NCI-H2196 treated with DMSO at 0.1 percent for 48 hours (cell line): Measurements from ENCODE around the gene HIBADH.
"Not testable (repeated sequence)": the region's sequence is repeated elsewhere in the genome, so short reads cannot be mapped to it uniquely, and the experiment has no call there.

ENCODE experiments used
- DNase-seq: peaks from one replicate; lab custom pipeline; 2025; ENCODE audit not compliant: unreplicated experiment; lab: John Stamatoyannopoulos, UW

Gene HIBADH

GRCh38 chr7:27603813-27604212, 58.9 kb downstream of the HIBADH start:
- no peak for DNase-seq

- DNase-seq = no peak
These were observed 59.9 kb downstream of the HIBADH start for GRCh38 chr7:27602766-27603165.

GRCh38 chr7:27601217-27601616, 61.5 kb downstream of the HIBADH start:
- no peak for DNase-seq

DNA sequence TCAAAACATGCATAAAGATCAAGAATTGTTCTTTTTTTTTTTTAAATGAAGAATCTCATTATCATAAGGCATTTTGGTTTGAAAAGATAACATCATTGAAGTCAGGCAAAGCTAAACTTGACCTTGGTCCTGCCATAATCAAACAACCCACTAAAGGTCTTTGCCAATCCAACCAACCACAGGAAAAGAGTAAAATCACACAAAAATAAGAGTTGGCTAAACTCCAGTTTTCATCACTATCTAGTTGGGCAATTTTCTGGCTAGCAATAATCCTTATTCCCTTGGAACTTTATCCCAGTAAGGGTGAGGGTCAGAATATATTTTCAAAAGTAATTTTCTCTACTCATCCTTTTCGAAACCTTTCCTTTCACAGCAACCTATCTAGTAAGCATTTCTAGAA, 62.4 kb downstream of the HIBADH start:
- no peak for DNase-seq

DNA sequence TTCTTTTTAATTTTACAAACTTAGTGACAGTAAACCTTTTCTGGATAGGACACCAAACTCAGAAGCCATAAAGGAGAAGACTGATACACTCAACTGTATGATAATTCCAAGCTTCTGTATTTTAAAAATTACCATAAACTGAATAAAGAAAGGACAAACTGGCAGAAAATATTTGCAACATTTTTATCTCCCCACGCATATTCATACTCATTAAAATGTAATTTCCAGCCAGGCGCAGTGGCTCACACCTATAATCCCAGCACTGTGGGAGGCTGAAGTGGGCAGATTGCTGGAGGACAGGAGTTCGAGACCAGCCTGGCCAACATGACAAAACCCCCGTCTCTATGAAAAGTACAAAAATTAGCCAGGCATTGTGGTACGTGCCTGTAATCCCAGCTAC, 67.7 kb downstream of the HIBADH start:
- DNase-seq = no peak

DNA sequence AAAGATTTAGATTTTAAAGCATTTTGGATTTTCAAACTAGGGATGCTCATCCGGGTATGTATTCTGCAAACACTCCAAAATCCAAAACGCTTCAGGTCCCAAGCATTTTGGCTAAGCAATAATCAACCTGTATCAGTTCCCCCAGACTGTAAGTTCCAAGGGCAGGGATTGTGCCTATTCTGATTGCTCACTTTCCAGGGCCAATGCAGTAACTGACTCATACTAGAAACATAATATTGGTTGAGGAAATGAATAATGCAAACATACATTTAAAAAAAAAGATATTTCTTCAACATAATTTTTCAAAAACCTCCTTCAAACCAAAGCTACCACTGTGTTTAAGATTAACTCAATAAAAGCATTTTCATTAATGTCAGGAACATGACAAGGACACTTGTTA, 69.5 kb downstream of the HIBADH start:
- no peak for DNase-seq

DNA sequence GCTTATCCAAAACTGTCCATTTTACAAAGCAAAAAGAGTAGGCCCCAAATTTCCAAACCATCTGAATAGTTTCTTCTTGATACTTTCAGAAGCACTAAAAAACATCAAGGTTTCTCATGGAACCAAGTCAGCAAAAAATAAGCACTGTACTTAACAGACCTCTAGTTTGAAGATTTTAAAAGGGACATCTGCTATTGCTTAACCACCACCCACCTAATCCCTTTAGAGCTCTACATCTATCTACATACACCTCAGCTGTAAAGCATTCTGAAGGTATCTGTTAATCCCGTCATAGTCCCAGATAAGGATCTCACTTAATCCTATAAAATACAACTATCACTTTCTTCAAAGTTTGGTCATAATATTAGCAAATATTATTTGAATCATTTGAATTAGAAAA, 72.3 kb downstream of the HIBADH start:
- DNase-seq = no peak

DNA sequence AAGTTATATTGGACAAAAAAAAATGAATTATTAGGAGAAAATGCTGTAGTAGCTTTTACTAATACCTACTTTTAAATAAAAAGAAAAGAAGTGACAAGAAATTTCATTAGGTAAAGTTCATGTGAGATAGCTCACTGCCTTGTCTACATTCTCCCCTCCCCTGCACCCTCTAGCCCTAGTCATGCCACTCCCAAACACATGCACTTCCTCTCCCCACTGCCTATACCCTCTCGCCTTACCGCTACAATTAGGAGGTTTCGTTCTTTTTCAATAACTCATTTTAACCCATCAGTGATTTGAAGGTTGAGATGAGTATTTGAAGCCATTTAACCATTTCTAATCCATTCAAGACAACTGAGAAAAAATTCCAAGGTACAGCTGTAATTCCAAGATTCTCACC, 75.3 kb downstream of the HIBADH start:
- no peak for DNase-seq

GRCh38 chr7:27586825-27587224, 75.9 kb downstream of the HIBADH start:
- DNase-seq = peak; percentile 29

GRCh38 chr7:27585781-27586447, 76.8 kb downstream of the HIBADH start:
- DNase-seq = no peak

DNA sequence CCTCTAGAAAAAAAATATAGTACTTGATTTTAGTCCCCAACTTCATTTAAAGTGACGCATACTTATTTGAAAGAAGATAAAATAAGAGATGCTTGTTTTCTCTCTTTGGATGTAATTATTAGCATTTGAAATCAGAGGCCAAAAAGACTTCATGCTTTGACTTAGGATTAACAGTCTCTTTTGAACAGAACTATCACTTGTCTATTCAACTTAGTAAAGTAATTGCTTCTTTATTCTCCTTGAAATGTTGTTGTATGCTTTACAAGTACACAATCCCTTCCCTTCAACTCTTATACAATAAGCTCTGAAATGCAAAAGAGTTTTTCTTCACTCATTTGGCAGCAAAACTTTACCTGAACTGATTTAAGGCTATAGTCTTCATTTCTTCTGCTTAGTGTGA, 80.8 kb downstream of the HIBADH start:
- no peak for DNase-seq

- no peak for DNase-seq
These were observed 81.6 kb downstream of the HIBADH start for GRCh38 chr7:27581119-27581518.

GRCh38 chr7:27579565-27579964, 83.1 kb downstream of the HIBADH start:
- DNase-seq = no peak

- not testable (repeated sequence) for DNase-seq
These were observed 84.5 kb downstream of the HIBADH start for GRCh38 chr7:27578169-27578568.

GRCh38 chr7:27576360-27576944, 86.2 kb downstream of the HIBADH start:
- peak; percentile 7 for DNase-seq

DNA sequence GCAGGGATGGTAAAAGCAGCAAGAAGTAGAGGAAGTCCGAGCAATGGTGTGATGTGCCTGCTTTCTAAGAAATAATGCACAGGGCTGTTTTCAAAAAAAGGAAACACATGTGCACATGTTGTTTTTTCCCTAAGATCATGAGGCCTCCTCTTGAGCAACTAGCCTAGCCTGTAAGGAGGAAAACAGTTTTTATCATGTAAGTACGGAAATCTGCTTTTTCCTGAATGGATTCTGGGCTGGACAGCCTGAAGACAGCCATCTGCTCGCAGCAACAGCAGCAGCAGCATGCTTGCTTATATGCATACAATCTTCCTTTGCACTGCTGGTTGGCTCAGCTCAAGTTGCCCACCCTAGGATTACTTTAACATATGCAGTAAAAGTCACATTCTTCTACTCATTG, 87.1 kb downstream of the HIBADH start:
- DNase-seq = no peak

DNA sequence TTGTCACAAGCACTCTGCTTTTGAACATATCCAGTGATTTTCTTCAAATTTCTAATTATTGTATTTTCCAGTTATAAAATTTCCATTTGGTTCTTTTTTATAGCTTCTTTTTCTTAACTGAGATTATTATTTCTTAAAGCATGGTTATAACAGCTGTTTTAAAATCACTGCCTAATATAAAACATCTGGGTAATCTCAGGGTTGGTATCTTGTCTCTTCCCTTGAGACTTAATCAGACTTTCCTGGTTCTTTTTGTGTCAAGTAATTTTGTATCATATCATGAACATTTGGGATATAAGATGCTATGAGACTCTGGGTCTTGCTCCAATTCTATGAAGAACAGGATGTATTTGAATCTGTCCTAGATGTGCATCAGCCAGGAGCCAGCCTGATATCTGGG, 93.6 kb downstream of the HIBADH start:
- no peak for DNase-seq

DNA sequence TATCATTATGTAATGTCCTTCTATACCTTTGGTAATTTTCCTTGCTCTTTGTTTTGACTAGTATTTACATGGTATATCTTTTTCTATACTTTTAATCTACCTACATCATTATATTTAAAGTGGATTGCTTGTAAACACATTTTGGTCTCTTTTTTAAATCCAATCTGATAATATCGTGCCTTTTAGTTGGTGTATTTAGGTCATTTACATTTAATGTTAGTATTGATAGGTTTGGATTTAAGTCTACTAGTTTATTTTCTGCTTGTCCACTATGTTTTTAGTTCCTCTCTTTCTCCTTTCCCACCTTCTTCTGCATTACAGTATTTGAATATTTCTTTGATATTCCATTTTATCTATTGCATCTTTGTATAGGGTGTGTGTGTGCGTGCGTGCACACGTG, 95.4 kb downstream of the HIBADH start:
- no peak for DNase-seq

GRCh38 chr7:27564881-27565482, 97.7 kb downstream of the HIBADH start:
- DNase-seq = no peak

DNA sequence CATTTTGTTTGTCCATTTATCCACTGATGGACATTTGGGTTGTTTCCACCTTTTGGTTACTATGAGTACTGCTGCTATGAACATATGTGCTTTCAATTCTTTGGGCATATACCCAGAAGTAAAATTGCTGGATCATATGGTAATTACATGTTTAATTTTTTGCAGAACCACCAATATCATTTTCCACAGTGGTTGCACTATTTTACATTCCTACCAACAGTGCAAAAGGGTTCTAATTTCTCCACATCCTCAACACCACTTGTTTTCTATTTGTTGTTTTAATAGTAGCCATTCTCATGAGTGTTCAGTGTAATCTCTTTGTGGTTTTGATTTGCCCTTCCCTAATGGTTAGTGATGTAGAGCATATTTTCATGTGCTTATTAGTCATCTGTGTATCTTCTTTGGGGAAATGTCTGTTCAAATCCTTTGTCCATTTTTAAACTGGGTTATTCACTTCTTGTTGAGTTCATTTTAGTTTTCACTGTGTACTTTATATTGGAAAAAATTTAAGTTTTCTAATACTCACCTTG, 101.9 kb downstream of the HIBADH start:
- no peak for DNase-seq

DNA sequence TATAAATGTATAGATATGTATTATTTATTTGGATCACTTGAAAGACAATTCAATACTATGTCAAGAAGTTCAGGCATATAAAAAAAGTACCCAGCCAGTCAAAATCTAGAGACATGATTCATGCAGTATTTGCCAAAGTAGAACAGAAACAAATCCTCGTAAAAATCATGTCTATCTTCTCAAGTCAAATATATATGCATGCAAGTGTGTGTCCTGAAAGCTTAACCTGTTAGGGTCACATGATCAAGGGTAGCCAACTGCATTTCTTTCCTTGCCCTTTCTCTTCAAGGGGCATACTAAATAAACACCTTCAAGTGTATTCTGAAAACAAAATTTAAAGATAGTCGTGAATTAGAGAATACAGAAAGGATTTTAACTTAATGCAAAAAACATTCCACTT, 107.0 kb downstream of the HIBADH start:
- no peak for DNase-seq

DNA sequence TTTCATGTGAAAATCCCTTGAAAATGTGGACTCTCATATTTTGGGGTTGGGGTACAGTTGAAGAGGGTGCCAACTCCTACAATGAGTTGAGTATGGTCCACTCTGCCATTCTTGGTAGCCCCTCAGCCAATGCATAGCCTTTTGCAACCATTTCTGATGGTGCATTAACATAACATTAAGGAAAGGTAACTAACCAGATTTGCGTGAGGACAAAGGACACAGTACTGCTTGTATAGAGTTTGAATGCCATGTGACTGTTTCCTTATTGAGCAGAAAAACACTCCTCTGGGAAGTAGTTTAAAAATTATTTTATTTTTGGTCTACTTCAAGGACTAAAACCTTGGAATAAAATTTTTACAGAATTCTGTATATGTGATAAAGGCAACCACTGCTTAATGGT, 107.9 kb downstream of the HIBADH start:
- no peak for DNase-seq
